Panc1 (cell line): Measurements from ENCODE around the gene DIAPH3. TPM values are rescaled to one million over a fixed set of nuclear protein-coding genes. Genes with fewer than 3 reads are reported as not detected.

Source experiments
- ATAC-seq: fragments of 200-7000 bp; cut with Tn5 transposase; 2 replicates; pipeline ENCODE4 v1.9.1; 2020; ENCODE audit warnings: mild to moderate bottlenecking, moderate library complexity
- BruUV-seq: library from RNA; stranded (reverse); fragments of 400-500 nt; replicated peaks from 2 replicates; lab custom pipeline; 2021; lab: Mats Ljungman, UMichigan
- CTCF ChIA-PET: fragments of 300-600 bp; sonication (Branson Sonifier 250); formaldehyde crosslinking; loops from one replicate; lab custom pipeline; 2022; ENCODE audit warnings: antibody characterized with exemption; lab: Charles Lee
- POLR2A ChIA-PET: fragments of 300-600 bp; sonication (Branson Sonifier 250); formaldehyde crosslinking; loops from one replicate; lab custom pipeline; 2022; ENCODE audit warnings: antibody characterized with exemption; lab: Charles Lee
- DNase-seq: peaks from one replicate; pipeline ENCODE4 v3.0.0-alpha.2; 2010; ENCODE audit warnings: low read depth, low spot score
- H3K27ac ChIP-seq: 2 replicates; pipeline ENCODE4 v1.5.1; 2011; ENCODE audit warnings: mild to moderate bottlenecking, low read length, inconsistent platforms
- H3K27me3 ChIP-seq: fragments of 200-500 bp; sonication (Bioruptor generic); 2 replicates; pipeline ENCODE4 v1.6.0; 2014; ENCODE audit warnings: low read length, inconsistent platforms; ENCODE audit not compliant: control insufficient read depth, insufficient read depth
- H3K36me3 ChIP-seq: fragments of 200-500 bp; sonication (Bioruptor generic); 2 replicates; pipeline ENCODE4 v1.5.1; 2014; ENCODE audit warnings: inconsistent platforms, mild to moderate bottlenecking, low read length, moderate library complexity; ENCODE audit not compliant: control insufficient read depth, insufficient read depth
- H3K4me1 ChIP-seq: 2 replicates; pipeline ENCODE4 v1.5.1; 2011; ENCODE audit warnings: inconsistent platforms, mild to moderate bottlenecking, low read length, moderate library complexity; ENCODE audit not compliant: control insufficient read depth, insufficient read depth
- H3K4me3 ChIP-seq, 2 experiments: 2 replicates each; pipeline ENCODE4 v1.5.1; 2011 to 2012; ENCODE audit warnings: low read depth in 2 of 2, low read length in 2 of 2, mild to moderate bottlenecking in 2 of 2, inconsistent platforms in 1 of 2, moderate library complexity in 1 of 2
- H3K9me3 ChIP-seq: fragments of 200-500 bp; sonication (Bioruptor generic); 2 replicates; pipeline ENCODE4 v1.5.1; 2014; ENCODE audit warnings: low read depth, mild to moderate bottlenecking, inconsistent platforms, low read length, moderate library complexity; ENCODE audit not compliant: control insufficient read depth, insufficient read depth
- POLR2AphosphoS5 ChIP-seq: IDR thresholded peaks from 2 replicates; pipeline ENCODE4 v1.6.1; 2012; ENCODE audit warnings: mild to moderate bottlenecking, low read depth, low read length, moderate library complexity
- SIN3A ChIP-seq: IDR thresholded peaks from 2 replicates; pipeline ENCODE4 v1.6.1; 2012; ENCODE audit warnings: low read depth, mild to moderate bottlenecking, low read length, moderate library complexity, borderline replicate concordance; ENCODE audit not compliant: insufficient read depth
- TCF7L2 ChIP-seq: IDR thresholded peaks from 2 replicates; pipeline ENCODE4 v1.6.1; 2011; ENCODE audit warnings: mild to moderate bottlenecking, low read depth, low read length, inconsistent platforms
- in situ Hi-C: cut with HindIII; loops from 2 replicates; pipeline ENCODE4 v1.10.0; 2016; ENCODE audit warnings: low sequenced_read_pairs, low pct_unique_long_range_greater_than_20kb
- intact Hi-C: fragments of 100-400 bp; cut with micrococcal nuclease; formaldehyde crosslinking; loops from one replicate; pipeline ENCODE4 v1.10.0; 2022; ENCODE audit not compliant: unreplicated experiment
- total RNA-seq: library from RNA; stranded (reverse); gene quantifications from one replicate; pipeline ENCODE4 v1.2.1, GENCODE V29; 2021; ENCODE audit not compliant: unreplicated experiment
- TF ChIP-seq, protein P1 (sequence below): fragments of 450-650 bp; IDR thresholded peaks from 2 replicates; pipeline ENCODE4 v1.5.1; 2017; ENCODE audit warnings: mild to moderate bottlenecking
- TF ChIP-seq, protein P2 (sequence below), 2 experiments: IDR thresholded peaks; 2 replicates each; pipeline ENCODE4 v1.6.1; 2011 to 2012; ENCODE audit warnings: low read depth in 2 of 2, control low read depth in 1 of 2, low read length in 1 of 2, mild to moderate bottlenecking in 1 of 2, moderate library complexity in 1 of 2; ENCODE audit not compliant: insufficient read depth in 1 of 2

The DIAPH3 gene
- total RNA-seq, 1 experiment from 2014 or later = 15.4 TPM

DNA sequence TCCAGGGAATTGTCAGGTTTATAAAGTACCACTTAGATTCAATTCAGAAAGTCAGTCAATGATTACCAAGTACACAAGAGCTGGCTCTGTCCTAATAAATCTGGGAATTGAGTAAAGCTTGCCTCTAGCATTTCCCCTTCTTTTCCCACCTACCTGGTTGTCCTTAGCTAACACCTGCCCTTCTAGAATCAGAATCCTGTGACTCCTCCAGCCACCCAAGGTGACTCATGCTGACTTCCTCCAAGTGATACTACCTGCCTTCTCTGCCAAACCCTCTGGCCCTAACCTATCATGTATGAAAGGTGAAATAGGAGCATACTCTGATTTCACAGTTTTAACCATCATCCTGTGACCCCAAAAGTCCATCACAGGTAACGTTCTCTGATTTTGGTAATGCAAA is 151.2 kb downstream of the DIAPH3 start:
- ChIA-PET POLR2A (no interaction called here), CTCF (no interaction called here)
- in situ Hi-C loops (no loop called here), intact Hi-C loops (no loop called here)
- TF ChIP-seq, protein P1, sequence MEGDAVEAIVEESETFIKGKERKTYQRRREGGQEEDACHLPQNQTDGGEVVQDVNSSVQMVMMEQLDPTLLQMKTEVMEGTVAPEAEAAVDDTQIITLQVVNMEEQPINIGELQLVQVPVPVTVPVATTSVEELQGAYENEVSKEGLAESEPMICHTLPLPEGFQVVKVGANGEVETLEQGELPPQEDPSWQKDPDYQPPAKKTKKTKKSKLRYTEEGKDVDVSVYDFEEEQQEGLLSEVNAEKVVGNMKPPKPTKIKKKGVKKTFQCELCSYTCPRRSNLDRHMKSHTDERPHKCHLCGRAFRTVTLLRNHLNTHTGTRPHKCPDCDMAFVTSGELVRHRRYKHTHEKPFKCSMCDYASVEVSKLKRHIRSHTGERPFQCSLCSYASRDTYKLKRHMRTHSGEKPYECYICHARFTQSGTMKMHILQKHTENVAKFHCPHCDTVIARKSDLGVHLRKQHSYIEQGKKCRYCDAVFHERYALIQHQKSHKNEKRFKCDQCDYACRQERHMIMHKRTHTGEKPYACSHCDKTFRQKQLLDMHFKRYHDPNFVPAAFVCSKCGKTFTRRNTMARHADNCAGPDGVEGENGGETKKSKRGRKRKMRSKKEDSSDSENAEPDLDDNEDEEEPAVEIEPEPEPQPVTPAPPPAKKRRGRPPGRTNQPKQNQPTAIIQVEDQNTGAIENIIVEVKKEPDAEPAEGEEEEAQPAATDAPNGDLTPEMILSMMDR = no peak
- TF ChIP-seq TCF7L2 = no peak
- TF ChIP-seq, protein P2, sequence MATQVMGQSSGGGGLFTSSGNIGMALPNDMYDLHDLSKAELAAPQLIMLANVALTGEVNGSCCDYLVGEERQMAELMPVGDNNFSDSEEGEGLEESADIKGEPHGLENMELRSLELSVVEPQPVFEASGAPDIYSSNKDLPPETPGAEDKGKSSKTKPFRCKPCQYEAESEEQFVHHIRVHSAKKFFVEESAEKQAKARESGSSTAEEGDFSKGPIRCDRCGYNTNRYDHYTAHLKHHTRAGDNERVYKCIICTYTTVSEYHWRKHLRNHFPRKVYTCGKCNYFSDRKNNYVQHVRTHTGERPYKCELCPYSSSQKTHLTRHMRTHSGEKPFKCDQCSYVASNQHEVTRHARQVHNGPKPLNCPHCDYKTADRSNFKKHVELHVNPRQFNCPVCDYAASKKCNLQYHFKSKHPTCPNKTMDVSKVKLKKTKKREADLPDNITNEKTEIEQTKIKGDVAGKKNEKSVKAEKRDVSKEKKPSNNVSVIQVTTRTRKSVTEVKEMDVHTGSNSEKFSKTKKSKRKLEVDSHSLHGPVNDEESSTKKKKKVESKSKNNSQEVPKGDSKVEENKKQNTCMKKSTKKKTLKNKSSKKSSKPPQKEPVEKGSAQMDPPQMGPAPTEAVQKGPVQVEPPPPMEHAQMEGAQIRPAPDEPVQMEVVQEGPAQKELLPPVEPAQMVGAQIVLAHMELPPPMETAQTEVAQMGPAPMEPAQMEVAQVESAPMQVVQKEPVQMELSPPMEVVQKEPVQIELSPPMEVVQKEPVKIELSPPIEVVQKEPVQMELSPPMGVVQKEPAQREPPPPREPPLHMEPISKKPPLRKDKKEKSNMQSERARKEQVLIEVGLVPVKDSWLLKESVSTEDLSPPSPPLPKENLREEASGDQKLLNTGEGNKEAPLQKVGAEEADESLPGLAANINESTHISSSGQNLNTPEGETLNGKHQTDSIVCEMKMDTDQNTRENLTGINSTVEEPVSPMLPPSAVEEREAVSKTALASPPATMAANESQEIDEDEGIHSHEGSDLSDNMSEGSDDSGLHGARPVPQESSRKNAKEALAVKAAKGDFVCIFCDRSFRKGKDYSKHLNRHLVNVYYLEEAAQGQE (IDR thresholded peaks at IDR 0.05; ENCODE audit: insufficient read depth in 1 of 2, low read depth in 2 of 2, low read length in 1 of 2) = no peak
- TF ChIP-seq POLR2AphosphoS5 = no peak
- no peak for TF ChIP-seq SIN3A
- no peak overlapping the region for H3K27ac ChIP-seq
- H3K4me3 ChIP-seq = no peak overlapping the region
- H3K36me3 ChIP-seq = no peaks in the 10 kb centered on the region; the same call in 1 of the 2 replicates
- no peak for DNase-seq
- H3K27me3 ChIP-seq = no peaks in the 10 kb centered on the region
- BruUV-seq = no TSS peak
- ATAC-seq = no peak
- H3K4me1 ChIP-seq = no peaks in the 10 kb centered on the region
- H3K9me3 ChIP-seq = no peaks in the 10 kb centered on the region

DNA sequence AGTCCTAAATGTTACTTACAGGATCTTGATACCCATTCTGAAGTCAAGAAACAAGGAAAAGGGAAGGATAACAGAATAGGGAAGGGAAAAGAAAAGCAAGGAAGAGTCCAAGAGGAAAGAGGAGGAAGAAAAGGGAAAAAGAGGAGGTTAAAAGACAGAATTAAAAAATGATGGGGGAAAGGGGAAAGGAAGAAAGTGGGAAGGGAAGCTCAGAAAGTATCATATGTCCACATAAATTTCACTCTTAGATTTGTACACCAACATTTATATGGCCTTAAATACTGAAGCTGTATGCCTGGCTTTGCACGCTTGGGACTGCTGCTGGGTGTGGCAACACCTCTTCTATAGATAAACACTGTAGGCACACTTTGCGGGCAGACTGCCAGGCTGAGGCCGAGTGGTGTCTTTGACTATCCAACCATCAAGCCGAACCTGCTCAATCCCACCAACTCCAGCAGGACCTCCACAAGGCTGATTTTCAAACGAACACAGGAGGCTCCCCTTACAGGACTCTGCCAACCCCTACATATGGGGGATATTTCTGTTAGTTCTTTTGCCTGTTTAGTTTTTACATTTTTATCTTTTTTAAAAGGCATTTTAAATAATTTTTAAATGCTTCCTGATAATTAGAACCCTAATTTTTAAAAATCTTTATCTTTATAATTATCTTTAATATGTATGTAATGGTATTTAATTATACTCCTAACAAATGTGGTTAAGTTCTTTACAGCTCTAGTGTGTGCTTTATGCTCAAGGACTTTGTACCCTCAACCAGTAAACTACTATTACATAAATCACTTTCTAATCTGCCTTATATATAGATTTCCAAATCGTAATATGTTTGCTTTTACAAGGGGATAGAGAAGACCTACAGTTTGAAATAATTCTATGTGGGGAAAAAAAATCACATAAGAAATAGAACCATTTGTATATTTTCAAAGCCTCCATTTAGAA is 154.2 kb downstream of the DIAPH3 start:
- TF ChIP-seq SIN3A = no peak
- TF ChIP-seq POLR2AphosphoS5 = no peak
- TF ChIP-seq, protein P2 (IDR thresholded peaks at IDR 0.05; ENCODE audit: insufficient read depth in 1 of 2, low read depth in 2 of 2, low read length in 1 of 2) = no peak
- no peak for TF ChIP-seq TCF7L2
- TF ChIP-seq, protein P1 = no peak
- Histone ChIP-seq H3K4me1 (no peaks in the 10 kb centered on the region), H3K27me3 (no peaks in the 10 kb centered on the region), H3K9me3 (no peaks in the 10 kb centered on the region), H3K36me3 (no peaks in the 10 kb centered on the region; the same call in 1 of the 2 replicates), H3K27ac (no peak overlapping the region), H3K4me3 (no peak overlapping the region)
- in situ Hi-C loops = no loop called here
- intact Hi-C loops = no loop called here
- ChIA-PET CTCF (no interaction called here), POLR2A (no interaction called here)
- DNase-seq (no peak), ATAC-seq (no peak)
- BruUV-seq = no TSS peak
